Omental fat pad (tissue), 4 donors: ENCODE results near the gene SLC10A7. TPM values are rescaled to one million over a fixed set of nuclear protein-coding genes. Genes with fewer than 3 reads are reported as not detected.

ENCODE experiments used
- ATAC-seq: fragments of 150-250 bp; one replicate; pipeline ENCODE4 v1.9.1; 2016; ENCODE audit warnings: mild to moderate bottlenecking, moderate library complexity; ENCODE audit not compliant: low FRiP score
- DNase-seq: peaks from one replicate; pipeline ENCODE4 v3.0.0-alpha.2; 2019; ENCODE audit warnings: low spot score
- CTCF ChIP-seq, 3 donors: fragments of 450-650 bp; IDR thresholded peaks; one replicate each; pipeline ENCODE4 v1.5.1; 2016 to 2017; ENCODE audit warnings: antibody characterized with exemption in 3 of 3, mild to moderate bottlenecking in 3 of 3, moderate library complexity in 2 of 3
- total RNA-seq, 4 donors: library from RNA; depleted of rRNA; stranded (reverse); fragments of >200 nt; gene quantifications; one replicate each; pipeline ENCODE4 v1.1.0, GENCODE V29; 2016

SLC10A7 gene
- total RNA-seq, 4 donors from 2014 or later, result 5.9 to 17.2 (median 12.9) TPM

- no peak for TF ChIP-seq CTCF (IDR thresholded peaks at IDR 0.05)
- ATAC-seq, result no peak
These were observed 114.5 kb downstream of the SLC10A7 start for GRCh38 chr4:146407257-146407656.

GRCh38 chr4:146401274-146401673 lies 120.5 kb downstream of the SLC10A7 start:
- TF ChIP-seq CTCF (IDR thresholded peaks at IDR 0.05), result no peak
- DNase-seq, result no peak
- ATAC-seq, result no peak

More at GRCh38 chr4:146407257-146407656, 114.5 kb downstream of the SLC10A7 start:
- no peak for DNase-seq

GRCh38 chr4:146398896-146399445 lies 122.8 kb downstream of the SLC10A7 start:
- ATAC-seq (no peak), DNase-seq (no peak)
- no peak for TF ChIP-seq CTCF (IDR thresholded peaks at IDR 0.05)

- no peak for ATAC-seq
- no peak for DNase-seq
- TF ChIP-seq CTCF (IDR thresholded peaks at IDR 0.05), result no peak
These were observed 123.3 kb downstream of the SLC10A7 start for GRCh38 chr4:146398404-146398803.

- no peak for ATAC-seq
- DNase-seq, result no peak
- TF ChIP-seq CTCF (IDR thresholded peaks at IDR 0.05), result no peak
These were observed 132.2 kb downstream of the SLC10A7 start for GRCh38 chr4:146389561-146389960.

DNA sequence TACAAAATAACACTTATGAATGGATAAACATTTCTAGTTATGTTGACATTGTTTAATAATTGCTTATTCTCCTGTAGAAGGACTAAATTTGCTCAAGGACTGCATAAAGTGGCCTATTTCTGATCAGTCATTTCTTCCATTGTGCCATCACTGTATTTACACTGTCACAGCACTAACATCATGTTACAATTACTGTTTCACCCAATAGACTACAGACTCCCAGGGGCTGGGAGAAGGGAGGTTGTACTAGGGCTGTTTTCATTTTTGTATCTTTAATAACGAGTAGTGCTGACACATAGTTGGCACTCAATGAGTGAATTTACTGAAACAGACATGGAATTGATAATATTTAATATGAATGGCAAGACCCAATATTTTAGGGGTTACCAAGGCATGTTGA lies 139.5 kb downstream of the SLC10A7 start:
- ATAC-seq (no peak), DNase-seq (no peak)
- TF ChIP-seq CTCF (IDR thresholded peaks at IDR 0.05), result no peak

- no peak for ATAC-seq
- TF ChIP-seq CTCF (IDR thresholded peaks at IDR 0.05), result no peak
- DNase-seq, result no peak
These were observed 140.4 kb downstream of the SLC10A7 start for GRCh38 chr4:146381263-146381872.
